C4-2B (cell line): Measurements from ENCODE around the gene AP4S1.
"Not testable (repeated sequence)": the region's sequence is repeated elsewhere in the genome, so short reads cannot be mapped to it uniquely, and the experiment has no call there.

Experiments
- H3K27ac ChIP-seq: fragments of 450-650 bp; 2 replicates; pipeline ENCODE4 v1.5.1; 2017
- ZFX ChIP-seq: fragments of 450-650 bp; IDR thresholded peaks from 2 replicates; pipeline ENCODE4 v1.6.1; 2017
- TF ChIP-seq, protein P1 (sequence below): fragments of 450-650 bp; conservative IDR thresholded peaks from 2 replicates; pipeline ENCODE4 v1.5.1; 2017; ENCODE audit warnings: mild to moderate bottlenecking

The AP4S1 gene

DNA sequence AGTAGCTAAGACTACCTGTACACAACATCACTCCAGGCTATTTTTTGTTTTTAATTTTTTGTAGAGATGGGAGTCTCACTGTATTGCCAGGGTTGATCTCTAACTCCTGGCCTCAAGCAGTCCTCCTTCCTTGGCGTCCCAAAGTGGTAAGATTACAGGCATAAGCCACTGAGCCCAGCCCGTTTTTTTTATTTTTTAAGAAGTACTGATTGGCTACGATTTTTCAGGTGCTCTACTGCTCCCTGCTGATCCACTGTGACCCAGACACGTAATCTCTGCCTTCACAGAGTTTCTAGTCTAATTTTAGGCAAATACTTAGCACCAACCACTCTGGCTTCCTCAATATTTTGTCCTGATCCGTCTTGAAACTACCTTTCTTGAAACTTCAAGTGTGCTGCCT is 5.0 kb downstream of the AP4S1 start:
- TF ChIP-seq, protein P1, sequence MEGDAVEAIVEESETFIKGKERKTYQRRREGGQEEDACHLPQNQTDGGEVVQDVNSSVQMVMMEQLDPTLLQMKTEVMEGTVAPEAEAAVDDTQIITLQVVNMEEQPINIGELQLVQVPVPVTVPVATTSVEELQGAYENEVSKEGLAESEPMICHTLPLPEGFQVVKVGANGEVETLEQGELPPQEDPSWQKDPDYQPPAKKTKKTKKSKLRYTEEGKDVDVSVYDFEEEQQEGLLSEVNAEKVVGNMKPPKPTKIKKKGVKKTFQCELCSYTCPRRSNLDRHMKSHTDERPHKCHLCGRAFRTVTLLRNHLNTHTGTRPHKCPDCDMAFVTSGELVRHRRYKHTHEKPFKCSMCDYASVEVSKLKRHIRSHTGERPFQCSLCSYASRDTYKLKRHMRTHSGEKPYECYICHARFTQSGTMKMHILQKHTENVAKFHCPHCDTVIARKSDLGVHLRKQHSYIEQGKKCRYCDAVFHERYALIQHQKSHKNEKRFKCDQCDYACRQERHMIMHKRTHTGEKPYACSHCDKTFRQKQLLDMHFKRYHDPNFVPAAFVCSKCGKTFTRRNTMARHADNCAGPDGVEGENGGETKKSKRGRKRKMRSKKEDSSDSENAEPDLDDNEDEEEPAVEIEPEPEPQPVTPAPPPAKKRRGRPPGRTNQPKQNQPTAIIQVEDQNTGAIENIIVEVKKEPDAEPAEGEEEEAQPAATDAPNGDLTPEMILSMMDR: no peak
- TF ChIP-seq ZFX: no peak
- no peak overlapping the region for H3K27ac ChIP-seq

DNA sequence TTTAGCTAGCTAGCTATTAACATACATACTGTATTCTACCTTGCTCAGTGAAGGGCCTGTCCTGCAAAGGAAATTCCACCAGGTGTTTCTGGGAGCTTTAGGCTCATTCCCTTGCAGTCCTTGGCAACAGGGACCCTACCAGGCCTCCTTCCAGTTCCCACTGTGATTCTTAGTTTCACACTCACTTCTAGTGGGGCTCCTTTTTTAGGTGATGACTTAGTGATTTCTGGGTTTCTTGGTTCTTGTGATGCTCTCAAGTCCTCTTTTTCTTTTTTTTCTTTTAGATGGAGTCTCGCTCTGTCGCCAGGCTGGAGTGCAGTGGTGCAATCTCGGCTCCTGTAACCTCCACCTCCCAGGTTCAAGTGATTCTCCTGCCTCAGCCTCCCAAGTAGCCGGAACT is 11.1 kb downstream of the AP4S1 start:
- no peak overlapping the region for H3K27ac ChIP-seq
- TF ChIP-seq ZFX: no peak
- TF ChIP-seq, protein P1: no peak

DNA sequence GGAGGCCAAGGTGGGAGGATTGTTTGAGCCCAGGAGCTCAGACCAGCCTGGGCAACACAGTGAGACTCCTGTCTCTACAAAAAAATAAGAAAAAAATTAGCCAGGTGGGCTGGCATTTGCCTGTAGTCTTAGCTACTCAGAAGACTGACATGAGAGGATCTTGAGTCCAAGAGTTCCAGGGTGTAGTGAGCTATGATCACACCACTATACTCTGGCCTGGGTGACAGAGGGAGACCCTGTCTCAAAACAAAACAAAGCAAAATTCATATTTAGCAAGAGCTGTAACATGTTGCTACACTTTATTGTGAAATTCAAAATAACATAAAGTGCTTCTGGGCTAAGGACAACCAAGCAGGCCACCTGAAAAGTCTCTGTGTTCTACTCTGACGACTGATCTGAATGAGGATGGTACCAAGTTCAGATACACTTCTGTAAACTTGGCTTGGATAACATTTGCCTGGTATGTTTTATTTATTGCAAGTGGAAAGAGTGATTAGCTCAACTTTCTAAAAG is 12.3 kb downstream of the AP4S1 start:
- no peak overlapping the region for H3K27ac ChIP-seq
- TF ChIP-seq ZFX: no peak
- TF ChIP-seq, protein P1: no peak

DNA sequence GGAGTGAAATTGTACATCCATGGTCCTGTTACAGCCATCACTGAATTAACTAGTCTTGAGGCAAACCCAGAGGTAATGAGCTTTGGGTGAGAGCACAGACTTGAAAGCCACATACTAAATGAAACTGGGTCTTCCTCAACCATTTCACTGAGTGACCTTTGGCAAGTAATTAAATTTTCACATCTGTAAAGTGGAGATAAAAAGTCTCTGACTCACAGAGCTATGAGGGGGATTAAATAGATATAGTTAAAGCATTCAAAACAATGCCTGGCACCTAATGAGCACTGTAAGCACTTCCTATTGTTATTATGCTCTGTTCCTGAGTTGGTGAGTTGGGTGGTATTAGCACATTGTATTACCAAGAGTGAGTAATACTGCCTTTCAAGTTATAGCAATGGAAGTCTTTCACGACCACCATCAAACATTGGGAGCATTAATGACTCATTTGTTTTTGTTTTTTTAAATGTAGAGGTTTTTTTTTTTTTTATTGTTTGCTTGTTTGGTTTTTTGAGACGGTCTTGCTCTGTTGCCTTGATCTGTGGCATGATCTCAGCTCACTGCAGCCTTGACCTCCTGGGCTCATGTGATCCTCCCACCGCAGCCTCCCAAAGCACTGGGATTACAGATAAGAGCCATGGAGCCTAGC is 13.2 kb downstream of the AP4S1 start:
- H3K27ac ChIP-seq: no peak overlapping the region
- no peak for TF ChIP-seq ZFX
- TF ChIP-seq, protein P1: no peak

DNA sequence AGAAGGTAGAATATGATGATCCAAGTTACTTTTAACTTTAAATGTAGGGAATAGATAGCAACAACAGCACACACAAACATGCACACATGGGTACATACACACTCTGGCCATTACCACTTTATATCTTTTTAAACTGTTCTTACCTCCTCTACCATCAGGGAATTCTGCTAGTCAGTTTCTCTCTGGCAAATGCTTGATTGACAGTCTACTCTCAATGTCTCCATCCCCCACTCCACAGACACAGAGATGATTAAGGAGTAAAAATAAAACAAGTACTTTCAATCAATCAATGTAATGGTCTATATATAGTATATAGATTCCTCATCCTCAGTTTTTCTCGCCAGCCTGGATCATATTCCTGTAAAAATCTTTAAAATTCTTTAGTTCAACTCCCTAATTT is 16.9 kb downstream of the AP4S1 start:
- TF ChIP-seq, protein P1: no peak
- no peak for TF ChIP-seq ZFX
- no peak overlapping the region for H3K27ac ChIP-seq

DNA sequence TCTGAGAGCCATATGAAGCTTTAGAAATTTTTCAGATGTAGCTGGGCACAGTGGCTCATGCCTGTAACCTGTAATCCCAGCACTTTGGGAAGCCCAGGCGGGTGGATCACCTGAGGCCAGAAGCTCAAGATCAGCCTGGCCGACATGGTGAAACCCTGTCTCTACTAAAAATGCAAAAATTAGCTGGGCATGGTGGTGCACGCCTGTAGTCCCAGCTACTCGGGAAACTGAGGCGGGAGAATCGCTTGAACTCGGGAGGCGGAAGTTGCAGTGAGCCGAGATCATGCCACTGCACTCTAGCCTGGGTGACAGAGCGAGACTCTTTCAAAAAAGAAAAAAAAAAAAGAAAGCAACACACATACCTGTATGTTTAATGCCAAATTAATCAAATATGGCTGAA is 17.4 kb downstream of the AP4S1 start:
- not testable (repeated sequence) for H3K27ac ChIP-seq

DNA sequence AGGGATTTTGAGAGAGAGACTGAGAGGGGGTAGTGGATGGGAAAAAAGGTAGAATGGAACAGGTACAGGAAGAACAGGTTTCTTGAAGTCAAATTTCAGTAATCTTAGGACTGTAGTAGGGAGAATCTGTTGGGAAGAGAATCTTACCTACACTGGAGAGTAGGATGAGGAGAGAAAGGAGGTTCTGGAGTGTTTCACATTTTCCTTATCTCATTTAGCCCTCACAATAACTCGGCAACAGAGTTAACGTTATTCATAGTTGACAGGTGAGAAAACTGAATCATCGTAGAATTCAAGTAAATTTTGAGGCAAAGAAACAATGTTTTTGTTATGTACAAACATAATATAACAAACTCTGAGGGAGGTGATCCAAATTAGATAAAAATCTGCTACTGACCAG is 17.9 kb downstream of the AP4S1 start:
- H3K27ac ChIP-seq: no peak overlapping the region
- TF ChIP-seq, protein P1: no peak
- TF ChIP-seq ZFX: no peak

DNA sequence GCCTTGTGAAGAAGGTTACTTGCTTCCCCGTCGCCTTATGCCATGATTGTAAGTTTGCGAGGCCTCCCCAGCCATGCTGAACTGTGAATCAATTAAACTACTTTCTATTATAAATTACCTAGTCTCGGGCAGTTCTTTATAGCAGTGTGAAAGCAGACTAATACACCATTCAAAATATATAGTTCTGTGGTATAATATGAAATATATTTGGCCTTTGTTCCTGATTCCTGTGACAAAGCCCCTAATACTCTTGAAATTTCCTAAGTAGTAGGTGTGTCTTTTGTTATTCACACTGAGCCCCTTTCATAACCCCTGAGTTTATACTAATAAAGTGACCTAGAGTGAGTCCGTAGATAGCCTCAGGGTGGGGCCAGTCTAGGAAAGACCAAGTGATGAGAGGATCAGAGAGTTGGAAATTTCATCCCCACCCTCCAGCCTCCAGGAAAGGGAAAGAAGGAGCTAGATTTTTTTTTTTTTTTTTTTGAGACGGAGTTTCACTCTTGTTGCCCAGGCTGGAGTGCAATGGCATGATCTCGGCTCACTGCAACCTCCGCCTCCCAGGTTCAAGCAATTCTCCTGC is 20.1 kb downstream of the AP4S1 start:
- no peak for TF ChIP-seq ZFX
- TF ChIP-seq, protein P1: no peak
- H3K27ac ChIP-seq: no peak overlapping the region
